ENCODE measurements around the gene DNAH11. TPM values are rescaled to one million over a fixed set of nuclear protein-coding genes. Genes with fewer than 3 reads are reported as not detected.

Gene DNAH11
- total and polyA plus RNA-seq, 9 of the 15 experiments (the other 6 are each of a cell fraction or from before 2014, with no cell fraction given) = under 0.01 TPM; not detected in 7

GRCh38 chr7:21777921-21778320 lies 235.1 kb downstream of the DNAH11 start (continued):
- TF ChIP-seq MGA (IDR thresholded peaks at IDR 0.05) = no peak
- TF ChIP-seq CHCHD3 (CRISPR knock-in tag; IDR thresholded peaks at IDR 0.05) = no peak
- TF ChIP-seq RBM34 (IDR thresholded peaks at IDR 0.05; ENCODE audit: borderline replicate concordance, insufficient read depth, low read length) = no peak
- no peak for TF ChIP-seq BCL6 (CRISPR knock-in tag; IDR thresholded peaks at IDR 0.05)
- no peak for TF ChIP-seq BRCA1 (IDR thresholded peaks at IDR 0.05)
- no peak for TF ChIP-seq BRCA1 (CRISPR knock-in tag; IDR thresholded peaks at IDR 0.05)

Data from K562 (cell line).